Measurements from ENCODE around the gene FOXR1.
"Not testable (repeated sequence)": the region's sequence is repeated elsewhere in the genome, so short reads cannot be mapped to it uniquely, and the experiment has no call there.

Gene FOXR1

GRCh38 chr11:118961189-118961588, 10.4 kb upstream of the FOXR1 start:
- H3K27ac ChIP-seq (ENCODE audit: low read length) = no peak overlapping the region
- no peak for TF ChIP-seq EZH2 (optimal IDR thresholded peaks at IDR 0.05; ENCODE audit: low read depth, low read length)
- no peak for TF ChIP-seq EZH2phosphoT487 (IDR thresholded peaks at IDR 0.05; ENCODE audit: low read length)
- no peak for TF ChIP-seq CTCF (IDR thresholded peaks at IDR 0.05; ENCODE audit: low read length)
- no peaks in the 10 kb centered on the region for H3K9me2 ChIP-seq (replicated peaks; ENCODE audit: insufficient read depth, low read length)
- no peak for DNase-seq
- H3K36me3 ChIP-seq (replicated peaks; ENCODE audit: insufficient read depth, low read length) = no peaks in the 10 kb centered on the region
- no peak overlapping the region for H3K4me3 ChIP-seq (ENCODE audit: low read length)
- no peaks in the 10 kb centered on the region for H3K79me2 ChIP-seq (ENCODE audit: low read length)
- no peak overlapping the region for H2AFZ ChIP-seq (ENCODE audit: low read length)
- no peak overlapping the region for H3K9ac ChIP-seq (ENCODE audit: low read length)
- H4K20me1 ChIP-seq (ENCODE audit: insufficient read depth, low read length) = no peaks in the 10 kb centered on the region
- no peaks in the 10 kb centered on the region for H3F3A ChIP-seq (ENCODE audit: insufficient read depth, low read length)
- H3K27me3 ChIP-seq (replicated peaks; ENCODE audit: insufficient read depth, low read length) = no peaks in the 10 kb centered on the region
- H3K4me1 ChIP-seq (ENCODE audit: low read length) = no peaks in the 10 kb centered on the region
- no peaks in the 10 kb centered on the region for H3K9me3 ChIP-seq (replicated peaks; ENCODE audit: insufficient read depth, low read length)
- no peak overlapping the region for H3K4me2 ChIP-seq (ENCODE audit: low read depth, low read length)

DNA sequence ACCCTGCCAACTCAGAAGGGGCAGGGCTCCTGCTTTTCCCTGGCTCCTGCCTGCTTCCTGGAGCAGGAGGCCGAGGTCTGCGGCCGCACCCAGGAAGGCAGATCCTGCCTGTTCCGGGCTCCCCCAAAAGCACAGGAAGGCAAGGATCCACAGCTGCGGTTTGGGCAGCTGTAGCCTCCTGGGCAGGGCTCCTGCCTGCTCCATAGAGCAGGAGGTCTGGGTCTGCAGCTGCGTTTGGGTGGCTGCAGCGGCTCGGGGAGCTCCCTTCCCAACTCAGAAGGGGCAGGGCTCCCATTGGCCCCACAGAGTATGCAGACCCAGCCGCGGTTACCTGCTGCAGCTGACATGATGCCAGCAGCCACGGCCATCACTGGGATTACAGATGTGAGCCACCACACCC, 10.0 kb upstream of the FOXR1 start:
- Histone ChIP-seq H3K4me1 (ENCODE audit: low read length) (no peaks in the 10 kb centered on the region), H3K4me2 (ENCODE audit: low read depth, low read length) (no peak overlapping the region), H3K79me2 (ENCODE audit: low read length) (no peaks in the 10 kb centered on the region), H3K36me3 (replicated peaks; ENCODE audit: insufficient read depth, low read length) (no peaks in the 10 kb centered on the region), H4K20me1 (ENCODE audit: insufficient read depth, low read length) (no peaks in the 10 kb centered on the region), H2AFZ (ENCODE audit: low read length) (no peak overlapping the region), H3K9ac (ENCODE audit: low read length) (no peak overlapping the region), H3K9me2 (replicated peaks; ENCODE audit: insufficient read depth, low read length) (no peaks in the 10 kb centered on the region), H3K9me3 (replicated peaks; ENCODE audit: insufficient read depth, low read length) (no peaks in the 10 kb centered on the region), H3F3A (ENCODE audit: insufficient read depth, low read length) (no peaks in the 10 kb centered on the region), H3K4me3 (ENCODE audit: low read length) (no peak overlapping the region), H3K27me3 (replicated peaks; ENCODE audit: insufficient read depth, low read length) (no peaks in the 10 kb centered on the region), H3K27ac (ENCODE audit: low read length) (no peak overlapping the region)
- TF ChIP-seq CTCF (IDR thresholded peaks at IDR 0.05; ENCODE audit: low read length) = no peak
- TF ChIP-seq EZH2phosphoT487 (IDR thresholded peaks at IDR 0.05; ENCODE audit: low read length) = no peak
- no peak for TF ChIP-seq EZH2 (optimal IDR thresholded peaks at IDR 0.05; ENCODE audit: low read depth, low read length)
- DNase-seq = no peak

- not testable (repeated sequence) for H2AFZ ChIP-seq (ENCODE audit: low read length); H3K79me2 ChIP-seq (ENCODE audit: low read length); H3K9me3 ChIP-seq (replicated peaks; ENCODE audit: insufficient read depth, low read length); DNase-seq; H3K9ac ChIP-seq (ENCODE audit: low read length); H3K27me3 ChIP-seq (replicated peaks; ENCODE audit: insufficient read depth, low read length); H3F3A ChIP-seq (ENCODE audit: insufficient read depth, low read length); H3K4me1 ChIP-seq (ENCODE audit: low read length); H3K27ac ChIP-seq (ENCODE audit: low read length); H3K4me3 ChIP-seq (ENCODE audit: low read length); H3K4me2 ChIP-seq (ENCODE audit: low read depth, low read length); H3K9me2 ChIP-seq (replicated peaks; ENCODE audit: insufficient read depth, low read length); H3K36me3 ChIP-seq (replicated peaks; ENCODE audit: insufficient read depth, low read length); H4K20me1 ChIP-seq (ENCODE audit: insufficient read depth, low read length)
Observed at GRCh38 chr11:118969508-118969907, 2.1 kb upstream of the FOXR1 start.

- H2AFZ ChIP-seq (ENCODE audit: low read length) = no peak overlapping the region
- no peak overlapping the region for H3K9ac ChIP-seq (ENCODE audit: low read length)
- H3K27me3 ChIP-seq (replicated peaks; ENCODE audit: insufficient read depth, low read length) = no peaks in the 10 kb centered on the region
- H3K9me3 ChIP-seq (replicated peaks; ENCODE audit: insufficient read depth, low read length) = no peaks in the 10 kb centered on the region
- H3K9me2 ChIP-seq (replicated peaks; ENCODE audit: insufficient read depth, low read length) = no peaks in the 10 kb centered on the region
- DNase-seq = no peak
- H3K27ac ChIP-seq (ENCODE audit: low read length) = no peak overlapping the region
- H3K36me3 ChIP-seq (replicated peaks; ENCODE audit: insufficient read depth, low read length) = no peaks in the 10 kb centered on the region
- H3K4me3 ChIP-seq (ENCODE audit: low read length) = no peak overlapping the region
- no peak overlapping the region for H3K4me2 ChIP-seq (ENCODE audit: low read depth, low read length)
- H3K4me1 ChIP-seq (ENCODE audit: low read length) = no peaks in the 10 kb centered on the region
- H3F3A ChIP-seq (ENCODE audit: insufficient read depth, low read length) = no peaks in the 10 kb centered on the region
- no peaks in the 10 kb centered on the region for H3K79me2 ChIP-seq (ENCODE audit: low read length)
- TF ChIP-seq CTCF (IDR thresholded peaks at IDR 0.05; ENCODE audit: low read length) (no peak), EZH2 (optimal IDR thresholded peaks at IDR 0.05; ENCODE audit: low read depth, low read length) (no peak), EZH2phosphoT487 (IDR thresholded peaks at IDR 0.05; ENCODE audit: low read length) (no peak)
- H4K20me1 ChIP-seq (ENCODE audit: insufficient read depth, low read length) = no peaks in the 10 kb centered on the region
Observed at GRCh38 chr11:118973985-118974384, 2.4 kb downstream of the FOXR1 start.
